Karpas-422 (cell line): ENCODE results near the gene EMX1. TPM values are rescaled to one million over a fixed set of nuclear protein-coding genes. Genes with fewer than 3 reads are reported as not detected.

Source experiments
- DNase-seq: peaks from one replicate; pipeline ENCODE4 v3.0.0-alpha.2; 2015
- H2AFZ ChIP-seq: fragments of 200-600 bp; sonication (generic); 2 replicates; pipeline ENCODE4 v1.6.1; 2014; ENCODE audit warnings: antibody characterized with exemption, low read length, mixed read lengths
- H3K27ac ChIP-seq: fragments of 200-600 bp; sonication (generic); 2 replicates; pipeline ENCODE4 v1.5.1; 2014; ENCODE audit warnings: mild to moderate bottlenecking, low read length, moderate library complexity
- H3K27me3 ChIP-seq: fragments of 200-600 bp; sonication (generic); 2 replicates; pipeline ENCODE4 v1.6.1; 2014; ENCODE audit warnings: low read length, mixed read lengths
- H3K36me3 ChIP-seq: fragments of 200-600 bp; sonication (generic); 2 replicates; pipeline ENCODE4 v1.6.1; 2014; ENCODE audit warnings: low read length, mixed read lengths; ENCODE audit not compliant: insufficient read depth
- H3K4me1 ChIP-seq: fragments of 200-600 bp; sonication (generic); 2 replicates; pipeline ENCODE4 v1.6.1; 2014; ENCODE audit warnings: mild to moderate bottlenecking, low read length, mixed read lengths
- H3K4me2 ChIP-seq: fragments of 200-600 bp; sonication (generic); 2 replicates; pipeline ENCODE4 v1.6.1; 2014; ENCODE audit warnings: low read length, low read depth, mild to moderate bottlenecking; ENCODE audit not compliant: poor library complexity, severe bottlenecking
- H3K4me3 ChIP-seq: fragments of 200-600 bp; sonication (generic); 2 replicates; pipeline ENCODE4 v1.5.1; 2014; ENCODE audit warnings: mild to moderate bottlenecking, antibody characterized with exemption, low read length, mixed read lengths
- H3K79me2 ChIP-seq: fragments of 200-600 bp; sonication (generic); 2 replicates; pipeline ENCODE4 v1.6.1; 2014; ENCODE audit warnings: mild to moderate bottlenecking, low read length, mixed read lengths
- H3K9ac ChIP-seq: fragments of 200-600 bp; sonication (generic); 2 replicates; pipeline ENCODE4 v1.6.0; 2014; ENCODE audit warnings: low read length
- H3K9me2 ChIP-seq: fragments of 200-600 bp; sonication (generic), shearing (Covaris generic); replicated peaks from 2 replicates; pipeline ENCODE4 v1.6.0; 2014; ENCODE audit warnings: mild to moderate bottlenecking, low read length, moderate library complexity; ENCODE audit not compliant: insufficient read depth
- H3K9me3 ChIP-seq: fragments of 300-700, 200-600 bp; sonication (generic); 2 replicates; pipeline ENCODE4 v1.6.1; 2014; ENCODE audit warnings: low read length, mixed read lengths
- H4K20me1 ChIP-seq: fragments of 200-600 bp; sonication (generic); 2 replicates; pipeline ENCODE4 v1.6.1; 2014; ENCODE audit warnings: mild to moderate bottlenecking, antibody characterized with exemption, low read length, low read depth; ENCODE audit not compliant: insufficient read depth
- total RNA-seq: library from RNA; depleted of rRNA; stranded (reverse); fragments of >200 nt; shearing (Covaris generic); gene quantifications from 2 replicates; pipeline ENCODE4 v1.2.3, GENCODE V29; 2014; ENCODE audit warnings: low replicate concordance

EMX1 gene
- total RNA-seq, 1 experiment from 2014 or later, result not detected

DNA sequence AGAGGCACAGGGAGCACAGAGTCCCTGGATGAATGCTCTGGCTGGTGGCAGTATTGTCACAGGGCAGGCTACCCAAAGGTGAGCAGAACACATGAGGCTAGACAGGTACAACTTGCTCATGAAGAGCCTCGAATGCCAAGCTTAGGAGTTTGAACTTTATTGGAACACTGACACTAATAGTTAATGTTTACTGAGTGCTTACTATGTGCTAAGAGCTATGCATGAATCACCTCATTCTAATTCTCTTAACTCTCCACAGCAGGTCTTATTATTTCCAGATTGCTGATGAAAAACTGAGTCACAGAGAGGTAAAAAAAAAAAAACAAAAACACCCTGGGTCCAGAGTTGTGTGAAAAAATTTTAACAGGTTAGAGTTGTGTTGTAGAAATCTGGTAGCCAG is 6.1 kb upstream of the EMX1 start:
- Histone ChIP-seq H3K27me3 (no peaks in the 10 kb centered on the region; the same call in 1 of the 2 replicates), H3K4me2 (no peak overlapping the region)

GRCh38 chr2:72913486-72914205 is 3.7 kb upstream of the EMX1 start:
- no peaks in the 10 kb centered on the region for H3K79me2 ChIP-seq
- DNase-seq, result no peak
- H3K4me3 ChIP-seq, result no peak overlapping the region
- no peaks in the 10 kb centered on the region for H3K9me2 ChIP-seq
- no peaks in the 10 kb centered on the region for H3K27me3 ChIP-seq
- no peak overlapping the region for H2AFZ ChIP-seq
- H3K4me1 ChIP-seq, result no peaks in the 10 kb centered on the region
- no peaks in the 10 kb centered on the region for H3K9me3 ChIP-seq
- H3K4me2 ChIP-seq, result no peak overlapping the region
- no peak overlapping the region for H3K9ac ChIP-seq
- H4K20me1 ChIP-seq, result no peaks in the 10 kb centered on the region
- no peaks in the 10 kb centered on the region for H3K36me3 ChIP-seq
- H3K27ac ChIP-seq, result no peak overlapping the region

More for the DNA sequence above, 6.1 kb upstream of the EMX1 start:
- H3K27ac ChIP-seq, result no peak overlapping the region
- H3K4me3 ChIP-seq, result no peak overlapping the region
- H3K79me2 ChIP-seq, result no peaks in the 10 kb centered on the region
- no peaks in the 10 kb centered on the region for H3K36me3 ChIP-seq
- no peak overlapping the region for H3K9ac ChIP-seq
- H3K9me2 ChIP-seq, result no peaks in the 10 kb centered on the region
- H3K9me3 ChIP-seq, result no peaks in the 10 kb centered on the region
- no peak for DNase-seq
- no peaks in the 10 kb centered on the region for H4K20me1 ChIP-seq
- no peak overlapping the region for H2AFZ ChIP-seq
- H3K4me1 ChIP-seq, result no peaks in the 10 kb centered on the region

- no peak overlapping the region for H3K4me2 ChIP-seq
- no peak overlapping the region for H2AFZ ChIP-seq
- no peak for DNase-seq
- H3K27me3 ChIP-seq, result no peaks in the 10 kb centered on the region
- no peak overlapping the region for H3K4me3 ChIP-seq
- no peaks in the 10 kb centered on the region for H3K36me3 ChIP-seq
- no peaks in the 10 kb centered on the region for H4K20me1 ChIP-seq
- no peaks in the 10 kb centered on the region for H3K4me1 ChIP-seq
- no peaks in the 10 kb centered on the region for H3K9me3 ChIP-seq
- no peak overlapping the region for H3K9ac ChIP-seq
- H3K79me2 ChIP-seq, result no peaks in the 10 kb centered on the region
- no peak overlapping the region for H3K27ac ChIP-seq
- no peaks in the 10 kb centered on the region for H3K9me2 ChIP-seq
Measured at GRCh38 chr2:72914206-72914559, 3.1 kb upstream of the EMX1 start.

DNA sequence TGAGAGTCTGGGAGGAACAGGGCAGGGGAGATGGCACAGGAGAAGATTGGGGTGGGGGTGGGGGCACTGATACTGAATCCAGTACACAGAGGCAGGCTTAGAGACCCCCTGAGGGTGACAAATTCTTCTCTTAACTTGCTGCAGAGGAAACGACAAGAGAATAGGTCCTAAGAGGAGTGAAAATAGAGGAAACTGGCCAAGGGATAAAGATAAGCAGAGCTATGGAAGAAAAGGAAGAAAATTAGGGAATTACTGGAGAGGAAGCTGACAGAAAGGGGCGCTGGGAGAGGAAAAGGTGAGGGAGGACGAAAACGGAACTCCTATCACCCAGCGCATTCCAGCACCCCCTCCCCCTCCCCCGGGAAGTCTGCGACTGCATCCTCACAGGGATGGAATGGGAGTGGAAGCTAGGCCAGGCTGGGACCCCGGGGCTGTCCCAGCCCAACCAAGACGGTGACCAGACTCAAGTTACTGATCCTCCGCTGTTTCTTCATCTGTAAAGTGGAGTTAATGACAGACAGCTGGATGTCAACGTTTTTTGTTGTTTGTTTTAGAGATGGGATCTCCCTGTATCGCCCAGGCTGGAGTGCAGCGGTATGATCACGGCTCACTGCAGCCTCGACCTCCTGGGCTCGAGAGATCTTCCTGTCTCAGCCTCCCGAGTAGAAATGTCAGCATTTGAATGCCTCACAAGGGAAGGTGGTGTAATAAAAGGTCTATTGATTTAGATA is 2.6 kb upstream of the EMX1 start:
- no peaks in the 10 kb centered on the region for H3K27me3 ChIP-seq
- H3K4me3 ChIP-seq, result no peak overlapping the region
- no peaks in the 10 kb centered on the region for H3K9me3 ChIP-seq
- H3K9me2 ChIP-seq, result no peaks in the 10 kb centered on the region
- H3K4me1 ChIP-seq, result no peaks in the 10 kb centered on the region
- no peak overlapping the region for H3K27ac ChIP-seq
- H3K9ac ChIP-seq, result no peak overlapping the region
- no peaks in the 10 kb centered on the region for H4K20me1 ChIP-seq
- H3K79me2 ChIP-seq, result no peaks in the 10 kb centered on the region
- no peaks in the 10 kb centered on the region for H3K36me3 ChIP-seq
- no peak for DNase-seq
- no peak overlapping the region for H2AFZ ChIP-seq
- no peak overlapping the region for H3K4me2 ChIP-seq

DNA sequence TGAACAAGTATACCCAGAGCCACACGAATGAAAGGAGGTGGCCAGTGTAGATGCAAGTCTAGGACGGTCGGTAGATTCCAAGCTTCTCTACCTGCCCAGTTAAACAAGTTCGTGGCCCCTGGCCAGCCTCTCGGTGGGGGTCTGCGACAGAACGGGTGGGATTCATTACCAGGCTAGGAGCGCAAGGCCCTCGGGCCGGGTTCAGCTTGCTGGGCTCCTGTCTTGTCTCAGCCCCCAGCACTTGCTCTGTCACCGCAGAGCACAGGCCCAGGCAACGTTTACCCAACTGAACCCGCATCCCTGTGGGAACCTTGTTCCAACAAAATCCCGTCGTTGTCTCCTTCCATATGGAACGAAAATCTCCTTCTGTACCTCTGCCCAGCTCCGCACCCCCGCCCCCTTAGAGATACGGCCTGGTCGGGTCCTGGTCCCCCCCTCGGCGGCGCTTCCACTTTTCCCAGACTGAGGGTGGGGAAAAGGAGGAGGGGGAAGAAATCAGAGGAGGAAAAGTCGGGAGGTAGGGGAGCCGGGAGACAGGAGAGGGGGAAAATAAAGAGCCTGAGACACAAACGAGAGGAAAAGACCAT is 1.9 kb upstream of the EMX1 start:
- Histone ChIP-seq H3K27ac (no peak overlapping the region), H4K20me1 (no peaks in the 10 kb centered on the region), H3K9ac (no peak overlapping the region), H2AFZ (no peak overlapping the region), H3K9me3 (no peaks in the 10 kb centered on the region), H3K4me1 (no peaks in the 10 kb centered on the region), H3K36me3 (no peaks in the 10 kb centered on the region), H3K9me2 (no peaks in the 10 kb centered on the region), H3K79me2 (no peaks in the 10 kb centered on the region), H3K4me2 (no peak overlapping the region), H3K27me3 (no peaks in the 10 kb centered on the region), H3K4me3 (no peak overlapping the region)
- DNase-seq, result no peak

GRCh38 chr2:72915907-72916742 is 1.2 kb upstream of the EMX1 start:
- H4K20me1 ChIP-seq, result no peaks in the 10 kb centered on the region
- no peaks in the 10 kb centered on the region for H3K36me3 ChIP-seq
- H3K9me2 ChIP-seq, result no peaks in the 10 kb centered on the region
- no peaks in the 10 kb centered on the region for H3K79me2 ChIP-seq
- H3K4me3 ChIP-seq, result no peak overlapping the region
- H3K27me3 ChIP-seq, result no peaks in the 10 kb centered on the region
- no peak overlapping the region for H3K4me2 ChIP-seq
- no peak for DNase-seq
- no peaks in the 10 kb centered on the region for H3K9me3 ChIP-seq
- no peak overlapping the region for H3K27ac ChIP-seq
- no peak overlapping the region for H2AFZ ChIP-seq
- no peak overlapping the region for H3K9ac ChIP-seq
- no peaks in the 10 kb centered on the region for H3K4me1 ChIP-seq

GRCh38 chr2:72916743-72917137 is 579 bp upstream of the EMX1 start:
- Histone ChIP-seq H4K20me1 (no peaks in the 10 kb centered on the region), H3K79me2 (no peaks in the 10 kb centered on the region), H3K27ac (no peak overlapping the region), H3K4me1 (no peaks in the 10 kb centered on the region), H3K4me2 (no peak overlapping the region), H3K27me3 (no peaks in the 10 kb centered on the region), H3K9me2 (no peaks in the 10 kb centered on the region), H3K36me3 (no peaks in the 10 kb centered on the region), H3K9ac (no peak overlapping the region), H3K9me3 (no peaks in the 10 kb centered on the region), H2AFZ (no peak overlapping the region), H3K4me3 (no peak overlapping the region)
- DNase-seq, result no peak
